Astrocyte of the spinal cord (primary cell): ENCODE results near the gene PTTG2.
"Not testable (repeated sequence)": the region's sequence is repeated elsewhere in the genome, so short reads cannot be mapped to it uniquely, and the experiment has no call there.

Experiments
- DNase-seq: peaks from one replicate; pipeline ENCODE4 v3.0.0; 2011; ENCODE audit warnings: low read depth, low spot score
- H3K4me3 ChIP-seq: 2 replicates; pipeline ENCODE4 v1.5.1; 2011; ENCODE audit warnings: low read depth, mild to moderate bottlenecking, low read length, moderate library complexity
- CTCF ChIP-seq: IDR thresholded peaks from 2 replicates; pipeline ENCODE4 v1.5.1; 2012; ENCODE audit warnings: low read depth, mild to moderate bottlenecking, low read length, inconsistent platforms
- in situ Hi-C: cut with HindIII; loops from 2 replicates; pipeline ENCODE4 v1.10.0; 2017; ENCODE audit warnings: low sequenced_read_pairs

The PTTG2 gene

DNA sequence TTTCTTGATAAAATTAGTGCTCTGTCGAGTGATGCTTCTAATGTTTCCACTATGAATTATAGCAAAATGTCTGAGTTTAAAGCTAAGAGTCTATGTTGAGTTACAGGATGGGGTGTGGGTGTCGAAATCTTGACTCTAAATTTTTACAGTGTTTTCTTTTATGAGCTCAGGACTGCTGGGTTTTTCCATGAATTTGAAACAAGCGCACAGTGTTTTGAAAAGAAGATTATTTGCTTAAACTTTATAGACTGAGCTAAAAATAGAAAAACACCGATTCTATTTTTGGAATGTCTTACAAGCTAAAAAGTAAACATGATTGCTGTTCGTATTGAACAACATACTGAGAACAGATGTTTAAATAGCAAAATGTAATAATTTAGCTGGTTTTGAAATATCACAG, 7.5 kb downstream of the PTTG2 start:
- no peak for TF ChIP-seq CTCF
- in situ Hi-C loops: no loop called here
- no peak overlapping the region for H3K4me3 ChIP-seq
- DNase-seq: no peak

- H3K4me3 ChIP-seq: no peak overlapping the region
- in situ Hi-C loops: no loop called here
- DNase-seq: no peak
- TF ChIP-seq CTCF: no peak
Observed at GRCh38 chr4:37968747-37969146, 8.5 kb downstream of the PTTG2 start.

- no peak overlapping the region for H3K4me3 ChIP-seq
- DNase-seq: peak; percentile 37
- TF ChIP-seq CTCF: peak; percentile 45
- in situ Hi-C loops: no loop called here
Observed at GRCh38 chr4:37970702-37971101, 10.5 kb downstream of the PTTG2 start.

GRCh38 chr4:37971202-37971601, 11.0 kb downstream of the PTTG2 start:
- no peak for TF ChIP-seq CTCF

GRCh38 chr4:37973441-37973840, 13.2 kb downstream of the PTTG2 start:
- DNase-seq: no peak
- in situ Hi-C loops: no loop called here
- TF ChIP-seq CTCF: no peak
- H3K4me3 ChIP-seq: no peak overlapping the region

More at GRCh38 chr4:37971202-37971601, 11.0 kb downstream of the PTTG2 start:
- H3K4me3 ChIP-seq: no peak overlapping the region
- no peak for DNase-seq
- in situ Hi-C loops: no loop called here

DNA sequence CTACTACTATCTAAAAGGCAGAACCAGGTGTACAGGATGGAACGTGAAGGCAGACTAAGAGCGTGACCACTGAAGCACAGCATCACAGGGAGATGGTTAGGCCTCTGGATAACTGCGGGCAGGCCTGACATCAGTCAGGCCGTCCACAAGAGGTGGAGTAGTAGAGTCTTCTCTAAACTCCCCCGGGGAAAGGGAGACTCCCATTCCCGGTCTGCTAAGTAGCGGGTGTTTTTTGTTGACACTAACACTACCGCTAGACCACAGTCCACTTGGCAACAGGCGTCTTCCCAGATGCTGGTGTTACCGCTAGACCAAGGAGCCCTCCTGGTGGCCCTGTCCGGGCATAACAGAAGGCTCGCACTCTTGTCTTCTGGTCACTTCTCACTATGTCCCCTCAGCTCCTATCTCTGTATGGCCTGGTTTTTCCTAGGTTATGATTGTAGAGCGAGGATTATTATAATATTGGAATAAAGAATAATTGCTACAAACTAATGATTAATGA, 15.2 kb downstream of the PTTG2 start:
- in situ Hi-C loops, H3K4me3 ChIP-seq, DNase-seq: not testable (repeated sequence)

DNA sequence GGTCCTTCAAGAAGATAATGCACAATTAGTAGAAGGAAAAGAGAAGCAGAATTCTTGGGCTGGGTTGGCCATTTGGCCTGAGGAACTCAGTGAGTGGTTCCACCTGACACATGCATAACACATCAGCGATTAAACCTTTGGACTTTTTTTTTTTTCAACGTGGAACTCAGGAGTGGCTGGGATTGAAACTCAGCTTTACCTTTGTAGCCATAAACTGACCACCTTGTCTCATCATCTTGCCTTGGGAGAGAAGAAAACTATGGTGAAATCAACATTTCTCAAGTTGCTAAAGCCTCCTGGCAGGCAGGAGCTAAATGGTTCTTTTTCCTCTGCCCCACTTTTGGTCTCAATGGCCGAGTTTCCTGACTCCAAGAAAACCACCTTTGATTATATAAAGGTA, 16.3 kb downstream of the PTTG2 start:
- in situ Hi-C loops: no loop called here
- TF ChIP-seq CTCF: no peak
- peak; percentile 21 for DNase-seq
- peak overlapping the region; percentile 32 for H3K4me3 ChIP-seq
